HG02571 (cell line): Measurements from ENCODE around the gene NIPAL3.
"Not testable (repeated sequence)": the region's sequence is repeated elsewhere in the genome, so short reads cannot be mapped to it uniquely, and the experiment has no call there.

Source experiments
- ATAC-seq: cut with Tn5 transposase; IDR thresholded peaks from one replicate; pipeline ENCODE4 v1.9.1; 2021; ENCODE audit warnings: mild to moderate bottlenecking, moderate library complexity; ENCODE audit not compliant: unreplicated experiment

The NIPAL3 gene

GRCh38 chr1:24514946-24515345 lies 99.3 kb downstream of the NIPAL3 start:
- ATAC-seq = no peak

- not testable (repeated sequence) for ATAC-seq
Observed at GRCh38 chr1:24515671-24516209, 100.1 kb downstream of the NIPAL3 start.

GRCh38 chr1:24516506-24516905 lies 100.9 kb downstream of the NIPAL3 start:
- ATAC-seq = no peak

- ATAC-seq = no peak
Observed at GRCh38 chr1:24517898-24518297, 102.3 kb downstream of the NIPAL3 start.

GRCh38 chr1:24520282-24520681 lies 104.7 kb downstream of the NIPAL3 start:
- ATAC-seq = not testable (repeated sequence)
